Panc1 (cell line): Measurements from ENCODE around the gene ISG20L2.

Experiments
- CTCF ChIP-seq: fragments of 450-650 bp; IDR thresholded peaks from 2 replicates; pipeline ENCODE4 v1.5.1; 2017; ENCODE audit warnings: mild to moderate bottlenecking
- POLR2AphosphoS5 ChIP-seq: IDR thresholded peaks from 2 replicates; pipeline ENCODE4 v1.6.1; 2012; ENCODE audit warnings: mild to moderate bottlenecking, low read depth, low read length, moderate library complexity

DNA sequence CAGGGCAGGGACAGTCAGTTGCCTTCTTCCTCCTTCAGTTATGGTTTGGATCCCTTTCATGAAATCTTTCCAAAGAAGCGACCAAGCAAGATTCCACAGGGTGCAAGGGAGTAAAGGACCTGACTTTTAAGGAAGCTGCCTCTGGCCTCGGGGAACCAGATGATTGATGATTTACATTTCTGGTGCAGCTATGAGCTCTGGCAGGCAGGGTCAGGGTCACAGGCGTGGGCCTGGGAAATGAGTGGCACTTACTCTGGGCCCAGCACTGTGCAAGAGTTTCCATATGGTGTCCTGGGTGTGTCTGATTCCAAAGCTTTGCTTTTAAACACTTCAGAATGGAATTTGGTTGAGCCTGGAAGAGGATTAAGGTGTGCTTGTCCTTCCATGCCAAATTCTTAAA, 15.9 kb downstream of the ISG20L2 start:
- no peak for TF ChIP-seq CTCF
- TF ChIP-seq POLR2AphosphoS5, result no peak
